B cell (primary cell): Measurements from ENCODE around the gene PLEKHM3. TPM values are rescaled to one million over a fixed set of nuclear protein-coding genes. Genes with fewer than 3 reads are reported as not detected.

Experiments
- ATAC-seq: fragments of 200-7000 bp; cut with Tn5 transposase; one replicate; pipeline ENCODE4 v1.10.0; 2021; ENCODE audit warnings: low read depth, mild to moderate bottlenecking, moderate number of reproducible peaks, moderate library complexity
- CTCF ChIA-PET: fragments of 350-600 bp; sonication (Branson Sonifier 250); formaldehyde crosslinking; loops from one replicate; lab custom pipeline; 2021; ENCODE audit warnings: antibody characterized with exemption, inconsistent platforms; lab: Charles Lee
- POLR2A ChIA-PET: fragments of 350-600 bp; sonication (Branson Sonifier 250); formaldehyde crosslinking; loops from one replicate; lab custom pipeline; 2021; ENCODE audit warnings: antibody characterized with exemption; lab: Charles Lee
- DNase-seq: peaks from one replicate; pipeline ENCODE4 v3.0.0; 2013
- H2AFZ ChIP-seq: 2 replicates; pipeline ENCODE4 v1.6.1; 2012; ENCODE audit warnings: mild to moderate bottlenecking, low read depth, low read length; ENCODE audit not compliant: insufficient read depth, poor library complexity, severe bottlenecking
- H3K27ac ChIP-seq, 2 donors: 1 replicate in 1 of 2; 2 replicates in 1 of 2; pipeline ENCODE4 v1.5.1; 2012 to 2013; ENCODE audit warnings: low read length in 2 of 2, mild to moderate bottlenecking in 2 of 2, moderate library complexity in 1 of 2
- H3K27me3 ChIP-seq, 4 experiments: fragments of 200-600 bp in 1 of 4; sonication (generic) in 1 of 4; replicated peaks in 1 of 4; 1 replicate in 2 of 4; 2 replicates in 2 of 4; pipeline versions ENCODE4 v1.6.1 to v1.7.0; 2013 to 2016; ENCODE audit warnings: low read length in 3 of 4, mild to moderate bottlenecking in 2 of 4, mixed read lengths in 1 of 4, moderate library complexity in 1 of 4; ENCODE audit not compliant: insufficient read depth in 4 of 4, control insufficient read depth in 3 of 4; ENCODE audit errors: control extremely low read depth in 1 of 4
- H3K36me3 ChIP-seq, 2 experiments: replicated peaks in 1 of 2; 1 replicate in 1 of 2; 2 replicates in 1 of 2; pipeline versions ENCODE4 v1.6.1 to v1.7.1; 2013; ENCODE audit warnings: low read length in 1 of 2; ENCODE audit not compliant: insufficient read depth in 2 of 2, control insufficient read depth in 1 of 2; ENCODE audit errors: control extremely low read depth in 1 of 2, extremely low read depth in 1 of 2
- H3K4me1 ChIP-seq, 2 donors: fragments of 200-600 bp in 1 of 2; sonication (generic) in 1 of 2; 1 replicate in 1 of 2; 2 replicates in 1 of 2; pipeline versions ENCODE4 v1.5.1 to v1.6.1; 2013 to 2017; ENCODE audit warnings: low read length in 2 of 2; ENCODE audit not compliant: control insufficient read depth in 2 of 2, insufficient read depth in 2 of 2
- H3K4me2 ChIP-seq: replicated peaks from 2 replicates; pipeline ENCODE3; 2012; ENCODE audit warnings: mild to moderate bottlenecking, low read depth, low read length; ENCODE audit not compliant: poor library complexity, severe bottlenecking
- H3K4me3 ChIP-seq, 5 experiments: fragments of 200-600 bp in 1 of 5; sonication (generic) in 1 of 5; 1 replicate in 3 of 5; 2 replicates in 2 of 5; pipeline versions ENCODE4 v1.5.1 to v1.7.0; 2011 to 2016; ENCODE audit warnings: low read length in 4 of 5, mild to moderate bottlenecking in 4 of 5, low read depth in 2 of 5, control low read depth in 1 of 5, moderate library complexity in 1 of 5; ENCODE audit not compliant: insufficient read depth in 1 of 5; ENCODE audit errors: control extremely low read depth in 1 of 5, extremely low read depth in 1 of 5
- H3K79me2 ChIP-seq: fragments of 200-600 bp; sonication (generic); one replicate; pipeline ENCODE4 v1.6.0; 2016; ENCODE audit warnings: low read length; ENCODE audit not compliant: control insufficient read depth, insufficient read depth
- H3K9ac ChIP-seq: fragments of 200-600 bp; sonication (generic); 2 replicates; pipeline ENCODE4 v1.6.1; 2017; ENCODE audit warnings: mild to moderate bottlenecking, low read length, moderate library complexity
- H3K9me3 ChIP-seq, 3 donors: one replicate each; pipeline versions ENCODE4 v1.6.1 to v1.7.1; 2013; ENCODE audit warnings: low read length in 2 of 3; ENCODE audit not compliant: control insufficient read depth in 2 of 3, insufficient read depth in 1 of 3; ENCODE audit errors: control extremely low read depth in 1 of 3
- H4K20me1 ChIP-seq: 2 replicates; pipeline ENCODE4 v1.6.0; 2012; ENCODE audit warnings: mild to moderate bottlenecking, low read length; ENCODE audit not compliant: insufficient read depth, control insufficient read depth, poor library complexity, severe bottlenecking
- H3K27ac Mint-ChIP-seq: one replicate; pipeline ENCODE4 v1.8.0; 2021; ENCODE audit warnings: mixed read lengths
- H3K27me3 Mint-ChIP-seq: one replicate; pipeline ENCODE4 v1.8.0; 2021; ENCODE audit warnings: mixed read lengths
- H3K4me1 Mint-ChIP-seq: one replicate; pipeline ENCODE4 v1.8.0; 2021; ENCODE audit warnings: mixed read lengths
- H3K4me3 Mint-ChIP-seq: one replicate; pipeline ENCODE4 v1.8.0; 2021; ENCODE audit warnings: mixed read lengths
- H3K9me3 Mint-ChIP-seq: one replicate; pipeline ENCODE4 v1.8.0; 2022; ENCODE audit warnings: mixed read lengths; ENCODE audit not compliant: insufficient read depth
- CTCF ChIP-seq: fragments of 200-600 bp; IDR thresholded peaks from one replicate; pipeline ENCODE4 v1.8.0; 2022; ENCODE audit warnings: antibody characterized with exemption, mild to moderate bottlenecking
- EZH2 ChIP-seq: IDR thresholded peaks from 2 replicates; pipeline ENCODE4 v1.6.1; 2012; ENCODE audit warnings: borderline replicate concordance, low read depth, mild to moderate bottlenecking, moderate library complexity, low read length; ENCODE audit not compliant: insufficient read depth, poor library complexity, severe bottlenecking
- WGBS: methylation state at CpG from one replicate; pipeline ENCODE4 v1.1.5; 2013; ENCODE audit warnings: missing lambda C conversion rate; ENCODE audit not compliant: insufficient coverage; 5-methylcytosine and 5-hydroxymethylcytosine counted together
- intact Hi-C: fragments of 100-400 bp; cut with micrococcal nuclease; formaldehyde crosslinking; loops from one replicate; pipeline ENCODE4 v1.10.0; 2022
- polyA plus RNA-seq: library from polyadenylated mRNA; depleted of rRNA; stranded (reverse); fragments of >200 nt; gene quantifications from 2 replicates; pipeline ENCODE4 v1.2.3, GENCODE V29; 2012
- total RNA-seq, 2 donors: library from RNA; stranded (reverse); fragments of 120-200 nt in 1 of 2; gene quantifications; 1 replicate in 1 of 2; 2 replicates in 1 of 2; pipeline versions ENCODE4 v1.2.3 to v1.2.4, GENCODE V29; 2013 to 2022

PLEKHM3 gene
- total and polyA plus RNA-seq, 2 donors (not counting 1 experiment from before 2014, with no cell fraction given), result 4.0 to 17.7 TPM

GRCh38 chr2:207807516-207807915 lies 217.8 kb downstream of the PLEKHM3 start:
- Mint-ChIP-seq H3K4me3 (no peak overlapping the region), H3K9me3 (no peaks in the 10 kb centered on the region), H3K27me3 (peaks cover 10% of the 10 kb centered on the region), H3K27ac (no peak overlapping the region), H3K4me1 (no peaks in the 10 kb centered on the region)
- Histone ChIP-seq H3K9me3 (peaks cover 0 to 3% (median 0%) of the 10 kb centered on the region in 3 donors), H3K79me2 (no peaks in the 10 kb centered on the region), H3K27me3 (no peaks in the 10 kb centered on the region), H3K4me3 (no peak overlapping the region), H3K4me2 (no peak overlapping the region), H2AFZ (no peak overlapping the region), H3K36me3 (no peaks in the 10 kb centered on the region), H4K20me1 (no peaks in the 10 kb centered on the region), H3K4me1 (peaks cover 0 to 4% of the 10 kb centered on the region in 2 donors), H3K27ac (no peak overlapping the region), H3K9ac (no peak overlapping the region)
- TF ChIP-seq EZH2 (no peak), CTCF (no peak)
- POLR2A ChIA-PET, result no interaction called here
- intact Hi-C loops, result no loop called here
- no peak for DNase-seq
- CTCF ChIA-PET, result interaction anchor here (0.7 kb wide), 1 partner anchor 265 kb away, joined by 4 read pairs; no protein-coding TSS in a partner anchor
- ATAC-seq, result no peak
- 79% methylated on average over 3 of the region's 5 CpGs for WGBS

- DNase-seq, result no peak
- Histone ChIP-seq H3K79me2 (no peaks in the 10 kb centered on the region), H3K4me1 (peaks cover 0 to under 1% of the 10 kb centered on the region in 2 donors), H3K9me3 (no peaks in the 10 kb centered on the region), H3K4me2 (no peak overlapping the region), H3K36me3 (no peaks in the 10 kb centered on the region), H3K27me3 (no peaks in the 10 kb centered on the region), H3K27ac (no peak overlapping the region), H3K4me3 (no peak overlapping the region), H3K9ac (no peak overlapping the region), H4K20me1 (no peaks in the 10 kb centered on the region), H2AFZ (no peak overlapping the region)
- Mint-ChIP-seq H3K27me3 (peaks cover 10% of the 10 kb centered on the region), H3K9me3 (no peaks in the 10 kb centered on the region), H3K27ac (no peak overlapping the region), H3K4me1 (no peaks in the 10 kb centered on the region), H3K4me3 (no peak overlapping the region)
- CTCF ChIA-PET, result no interaction called here
- no peak for ATAC-seq
- POLR2A ChIA-PET, result no interaction called here
- intact Hi-C loops, result no loop called here
- TF ChIP-seq CTCF (no peak), EZH2 (no peak)
- WGBS, result 100% methylated on average over 1 of the region's 5 CpGs
These were observed 219.6 kb downstream of the PLEKHM3 start for GRCh38 chr2:207805566-207806226.
